Keratinocyte (primary cell): ENCODE data around the gene ANKFN1. TPM values are rescaled to one million over a fixed set of nuclear protein-coding genes. Genes with fewer than 3 reads are reported as not detected.
"Not testable (repeated sequence)": the region's sequence is repeated elsewhere in the genome, so short reads cannot be mapped to it uniquely, and the experiment has no call there.

Source experiments
- DNase-seq: peaks from one replicate; pipeline ENCODE4 v3.0.0-alpha.2; 2011; ENCODE audit warnings: low read depth, missing footprints, low spot score
- FAIRE-seq: peaks from 2 replicates; lab custom pipeline; 2011; peaks lifted over from hg19 to GRCh38; lab: Jason Lieb, UNC
- H2AFZ ChIP-seq: 2 replicates; pipeline ENCODE4 v1.6.0; 2012; ENCODE audit warnings: low read length, control low read depth, inconsistent platforms; ENCODE audit not compliant: control insufficient read depth
- H3K27ac ChIP-seq: 2 replicates; pipeline ENCODE4 v1.5.1; 2011; ENCODE audit warnings: low read length; ENCODE audit not compliant: control insufficient read depth, insufficient read depth
- H3K27me3 ChIP-seq: 3 replicates; pipeline ENCODE4 v1.6.0; 2011; ENCODE audit warnings: low read length; ENCODE audit not compliant: control insufficient read depth, insufficient read depth; ENCODE audit errors: extremely low read depth
- H3K36me3 ChIP-seq, 2 experiments: 2 replicates in 1 of 2; 3 replicates in 1 of 2; pipeline ENCODE4 v1.5.1; 2011; ENCODE audit warnings: low read length in 2 of 2, mild to moderate bottlenecking in 1 of 2; ENCODE audit not compliant: control insufficient read depth in 2 of 2, insufficient read depth in 2 of 2; ENCODE audit errors: extremely low read depth in 1 of 2
- H3K4me1 ChIP-seq: 3 replicates; pipeline ENCODE4 v1.5.1; 2011; ENCODE audit warnings: low read length; ENCODE audit not compliant: control insufficient read depth, insufficient read depth; ENCODE audit errors: extremely low read depth
- H3K4me2 ChIP-seq: 3 replicates; pipeline ENCODE4 v1.6.0; 2011; ENCODE audit warnings: low read depth, low read length; ENCODE audit not compliant: control insufficient read depth, insufficient read depth; ENCODE audit errors: extremely low read depth
- H3K4me3 ChIP-seq, 3 experiments: fragments of 200-600 bp in 1 of 3; sonication (generic) in 1 of 3; 2 replicates in 2 of 3; 3 replicates in 1 of 3; pipeline ENCODE4 v1.5.1; 2011 to 2016; ENCODE audit warnings: low read length in 3 of 3, mild to moderate bottlenecking in 3 of 3, control low read depth in 2 of 3, inconsistent platforms in 1 of 3, low read depth in 1 of 3, mixed read lengths in 1 of 3, mixed run types in 1 of 3, moderate library complexity in 1 of 3; ENCODE audit not compliant: control insufficient read depth in 2 of 3, insufficient read depth in 2 of 3; ENCODE audit errors: extremely low read depth in 1 of 3
- H3K79me2 ChIP-seq: 2 replicates; pipeline ENCODE4 v1.6.0; 2012; ENCODE audit warnings: low read length; ENCODE audit not compliant: control insufficient read depth, insufficient read depth
- H3K9ac ChIP-seq: 3 replicates; pipeline ENCODE4 v1.6.0; 2011; ENCODE audit warnings: low read length; ENCODE audit not compliant: control insufficient read depth, insufficient read depth; ENCODE audit errors: extremely low read depth
- H3K9me1 ChIP-seq: 3 replicates; pipeline ENCODE4 v1.6.0; 2011; ENCODE audit warnings: low read length; ENCODE audit not compliant: control insufficient read depth, insufficient read depth; ENCODE audit errors: extremely low read depth
- H3K9me3 ChIP-seq: 2 replicates; pipeline ENCODE4 v1.5.1; 2012; ENCODE audit warnings: low read depth, low read length; ENCODE audit not compliant: control insufficient read depth
- H4K20me1 ChIP-seq: 3 replicates; pipeline ENCODE4 v1.6.0; 2011; ENCODE audit warnings: low read length; ENCODE audit not compliant: control insufficient read depth, insufficient read depth; ENCODE audit errors: extremely low read depth
- CTCF ChIP-seq, 3 experiments: IDR thresholded peaks in 1 of 3; conservative IDR thresholded peaks in 1 of 3; optimal IDR thresholded peaks in 1 of 3; 2 replicates in 2 of 3; 3 replicates in 1 of 3; pipeline versions ENCODE3 to v1.5.1; 2011; ENCODE audit warnings: low read length in 3 of 3, mild to moderate bottlenecking in 3 of 3, moderate library complexity in 2 of 3, control low read depth in 1 of 3, inconsistent platforms in 1 of 3; ENCODE audit not compliant: insufficient read depth in 2 of 3; ENCODE audit errors: extremely low read depth in 1 of 3
- EZH2 ChIP-seq: IDR thresholded peaks from one replicate; pipeline ENCODE4 v1.6.1; 2012; ENCODE audit warnings: inconsistent platforms, mild to moderate bottlenecking, low read length, moderate library complexity
- dilution Hi-C: fragments of 300-500 bp; cut with MboI; formaldehyde crosslinking; loops from one replicate; pipeline ENCODE4 v1.7.0; 2020; ENCODE audit warnings: low sequenced_read_pairs; ENCODE audit not compliant: extremely low pct_ligation_motif_present
- polyA plus RNA-seq, 5 experiments: library from polyadenylated mRNA; depleted of rRNA in 3 of 5; stranded (reverse) in 3 of 5; stranded (forward) in 1 of 5; unstranded in 1 of 5; fragments of >200 nt; gene quantifications; 1 replicate in 1 of 5; 2 replicates in 3 of 5; 3 replicates in 1 of 5; pipeline versions ENCODE4 v1.2.1 to v1.2.3, GENCODE V29; 2011 to 2012; ENCODE audit warnings: missing spikeins in 2 of 5, low read depth in 1 of 5, low replicate concordance in 1 of 5

ANKFN1 gene
- polyA plus RNA-seq, 1 donor (not counting 4 experiments of a cell fraction or from before 2014, with no cell fraction given), result 0.12 TPM

GRCh38 chr17:56284482-56284881 lies 131.2 kb downstream of the ANKFN1 start:
- no peak for TF ChIP-seq CTCF (optimal IDR thresholded peaks at IDR 0.05 in 1 of 3, IDR thresholded peaks at IDR 0.05 in 1 of 3, conservative IDR thresholded peaks at IDR 0.05 in 1 of 3; ENCODE audit: extremely low read depth in 1 of 3, insufficient read depth in 2 of 3, low read length in 3 of 3)
- no peak for TF ChIP-seq EZH2
- no peaks in the 10 kb centered on the region for H3K9me3 ChIP-seq
- no peaks in the 10 kb centered on the region for H3K9me1 ChIP-seq
- H3K4me3 ChIP-seq, result no peak overlapping the region
- no peaks in the 10 kb centered on the region for H3K4me1 ChIP-seq
- H3K27me3 ChIP-seq, result no peaks in the 10 kb centered on the region
- H3K27ac ChIP-seq, result no peak overlapping the region
- no peak overlapping the region for H2AFZ ChIP-seq
- H3K4me2 ChIP-seq, result no peak overlapping the region
- DNase-seq (no peak), FAIRE-seq (no peak)
- no peak overlapping the region for H3K9ac ChIP-seq
- no peaks in the 10 kb centered on the region for H3K79me2 ChIP-seq
- no peaks in the 10 kb centered on the region for H4K20me1 ChIP-seq
- H3K36me3 ChIP-seq, result no peaks in the 10 kb centered on the region
- dilution Hi-C loops, result no loop called here

GRCh38 chr17:56288786-56289185 lies 135.5 kb downstream of the ANKFN1 start:
- H3K36me3 ChIP-seq, H3K27me3 ChIP-seq, H3K4me2 ChIP-seq, H3K4me1 ChIP-seq, H3K9ac ChIP-seq, H2AFZ ChIP-seq, H3K9me3 ChIP-seq, H3K27ac ChIP-seq, H3K9me1 ChIP-seq, FAIRE-seq, H4K20me1 ChIP-seq, DNase-seq, H3K79me2 ChIP-seq, dilution Hi-C loops, H3K4me3 ChIP-seq: not testable (repeated sequence)

- H3K27me3 ChIP-seq, result no peaks in the 10 kb centered on the region
- H3K79me2 ChIP-seq, result no peaks in the 10 kb centered on the region
- no peak overlapping the region for H3K9ac ChIP-seq
- no peaks in the 10 kb centered on the region for H3K9me1 ChIP-seq
- dilution Hi-C loops, result no loop called here
- H4K20me1 ChIP-seq, result no peaks in the 10 kb centered on the region
- DNase-seq (no peak), FAIRE-seq (no peak)
- H3K4me2 ChIP-seq, result no peak overlapping the region
- no peaks in the 10 kb centered on the region for H3K4me1 ChIP-seq
- no peaks in the 10 kb centered on the region for H3K9me3 ChIP-seq
- H3K4me3 ChIP-seq, result no peak overlapping the region
- H3K27ac ChIP-seq, result no peak overlapping the region
- H3K36me3 ChIP-seq, result no peaks in the 10 kb centered on the region
- H2AFZ ChIP-seq, result no peak overlapping the region
- TF ChIP-seq EZH2 (no peak), CTCF (optimal IDR thresholded peaks at IDR 0.05 in 1 of 3, IDR thresholded peaks at IDR 0.05 in 1 of 3, conservative IDR thresholded peaks at IDR 0.05 in 1 of 3; ENCODE audit: extremely low read depth in 1 of 3, insufficient read depth in 2 of 3, low read length in 3 of 3) (no peak)
These were observed 136.0 kb downstream of the ANKFN1 start for GRCh38 chr17:56289321-56289720.
